GM18873 (cell line): ENCODE data around the gene PPP2R2D.
"Not testable (repeated sequence)": the region's sequence is repeated elsewhere in the genome, so short reads cannot be mapped to it uniquely, and the experiment has no call there.

ENCODE experiments used
- ATAC-seq: cut with Tn5 transposase; IDR thresholded peaks from one replicate; pipeline ENCODE4 v1.9.1; 2021; ENCODE audit warnings: mild to moderate bottlenecking, moderate library complexity, moderate number of reproducible peaks; ENCODE audit not compliant: unreplicated experiment, low FRiP score

The PPP2R2D gene

GRCh38 chr10:131943021-131943814 lies 42.4 kb downstream of the PPP2R2D start:
- no peak for ATAC-seq

- no peak for ATAC-seq
Measured at GRCh38 chr10:131944412-131944811, 43.6 kb downstream of the PPP2R2D start.

GRCh38 chr10:131944976-131945695 lies 44.3 kb downstream of the PPP2R2D start:
- no peak for ATAC-seq

- no peak for ATAC-seq
Measured at GRCh38 chr10:131946321-131946751, 45.5 kb downstream of the PPP2R2D start.

GRCh38 chr10:131946880-131947279 lies 46.1 kb downstream of the PPP2R2D start:
- ATAC-seq: no peak

- no peak for ATAC-seq
Measured at GRCh38 chr10:131947631-131948347, 47.0 kb downstream of the PPP2R2D start.

- no peak for ATAC-seq
Measured at GRCh38 chr10:131948501-131948900, 47.7 kb downstream of the PPP2R2D start.

GRCh38 chr10:131949041-131949862 lies 48.4 kb downstream of the PPP2R2D start:
- ATAC-seq: no peak

- not testable (repeated sequence) for ATAC-seq
Measured at GRCh38 chr10:131949908-131950307, 49.1 kb downstream of the PPP2R2D start.

- ATAC-seq: no peak
Measured at GRCh38 chr10:131954356-131954965, 53.7 kb downstream of the PPP2R2D start.

- no peak for ATAC-seq
Measured at GRCh38 chr10:131955591-131956340, 55.0 kb downstream of the PPP2R2D start.

- no peak for ATAC-seq
Measured at GRCh38 chr10:131959841-131960240, 59.0 kb downstream of the PPP2R2D start.

GRCh38 chr10:131960631-131961046 lies 59.8 kb downstream of the PPP2R2D start:
- no peak for ATAC-seq

GRCh38 chr10:131961047-131961776 lies 60.4 kb downstream of the PPP2R2D start:
- ATAC-seq: no peak

- ATAC-seq: no peak
Measured at GRCh38 chr10:131961777-131962662, 61.2 kb downstream of the PPP2R2D start.

GRCh38 chr10:131963350-131963749 lies 62.5 kb downstream of the PPP2R2D start:
- no peak for ATAC-seq

GRCh38 chr10:131963811-131964210 lies 63.0 kb downstream of the PPP2R2D start:
- no peak for ATAC-seq
